BLaER1 (cell line): ENCODE results near the gene FAR2.
"Not testable (repeated sequence)": the region's sequence is repeated elsewhere in the genome, so short reads cannot be mapped to it uniquely, and the experiment has no call there.

Experiments
- H3K27ac ChIP-seq: shearing (Covaris generic); formaldehyde crosslinking; 2 replicates; pipeline ENCODE4 v1.8.1; 2022
- H3K27me3 ChIP-seq: shearing (Covaris generic); formaldehyde crosslinking; 2 replicates; pipeline ENCODE4 v1.8.1; 2022
- H3K36me3 ChIP-seq: shearing (Covaris generic); formaldehyde crosslinking; 2 replicates; pipeline ENCODE4 v1.8.1; 2022
- H3K4me1 ChIP-seq: shearing (Covaris generic); formaldehyde crosslinking; 2 replicates; pipeline ENCODE4 v1.8.1; 2022
- H3K4me2 ChIP-seq: shearing (Covaris generic); formaldehyde crosslinking; 2 replicates; pipeline ENCODE4 v1.8.1; 2022
- H3K4me3 ChIP-seq: shearing (Covaris generic); formaldehyde crosslinking; 2 replicates; pipeline ENCODE4 v1.8.1; 2022
- H3K9ac ChIP-seq: shearing (Covaris generic); formaldehyde crosslinking; 2 replicates; pipeline ENCODE4 v1.8.1; 2022
- H3K9me3 ChIP-seq: shearing (Covaris generic); formaldehyde crosslinking; 2 replicates; pipeline ENCODE4 v1.8.1; 2022
- H4K20me1 ChIP-seq: shearing (Covaris generic); formaldehyde crosslinking; 2 replicates; pipeline ENCODE4 v1.8.1; 2022
- Cebpa-rat ChIP-seq: shearing (Covaris generic); IDR thresholded peaks from 2 replicates; pipeline ENCODE4 v1.8.1; 2022

FAR2 gene

GRCh38 chr12:29133181-29133580, 15.9 kb upstream of the FAR2 start:
- H3K9me3 ChIP-seq = peaks cover 6% of the 10 kb centered on the region; the same call in 1 of the 2 replicates
- no peaks in the 10 kb centered on the region for H3K4me1 ChIP-seq
- no peak overlapping the region for H3K9ac ChIP-seq
- H4K20me1 ChIP-seq = no peaks in the 10 kb centered on the region
- H3K4me3 ChIP-seq = no peak overlapping the region
- H3K27ac ChIP-seq = no peak overlapping the region
- no peak overlapping the region for H3K4me2 ChIP-seq
- TF ChIP-seq Cebpa-rat = no peak
- H3K36me3 ChIP-seq = no peaks in the 10 kb centered on the region
- H3K27me3 ChIP-seq = no peaks in the 10 kb centered on the region

- no peak overlapping the region for H3K27ac ChIP-seq
- TF ChIP-seq Cebpa-rat = no peak
- H3K4me1 ChIP-seq = no peaks in the 10 kb centered on the region
- H3K27me3 ChIP-seq = no peaks in the 10 kb centered on the region
- no peak overlapping the region for H3K9ac ChIP-seq
- no peak overlapping the region for H3K4me3 ChIP-seq
- H3K9me3 ChIP-seq = peaks cover 6% of the 10 kb centered on the region; the same call in 1 of the 2 replicates
- no peaks in the 10 kb centered on the region for H3K36me3 ChIP-seq
- no peaks in the 10 kb centered on the region for H4K20me1 ChIP-seq
- H3K4me2 ChIP-seq = no peak overlapping the region
Observed at GRCh38 chr12:29133680-29134079, 15.4 kb upstream of the FAR2 start.

DNA sequence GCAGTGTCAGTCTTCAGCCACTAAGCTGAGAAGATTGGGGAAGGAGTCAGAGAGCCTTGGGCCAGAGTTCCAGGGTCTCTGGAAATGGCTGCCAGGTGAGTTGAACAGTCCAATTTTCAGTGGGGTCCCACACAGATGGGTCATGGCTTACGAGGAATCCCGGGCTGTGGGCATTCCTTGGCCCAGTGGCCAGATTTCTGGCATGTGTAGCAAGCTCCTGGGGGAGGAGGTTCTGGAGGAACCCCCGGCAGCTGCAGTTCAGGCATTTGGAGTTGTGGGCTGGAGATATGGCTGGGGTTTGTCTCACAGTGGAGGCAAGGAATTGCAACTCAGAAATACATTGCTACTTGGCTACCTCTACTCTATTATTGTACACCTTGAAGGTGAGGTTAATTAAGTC, 10.8 kb upstream of the FAR2 start:
- not testable (repeated sequence) for H3K36me3 ChIP-seq, H3K4me2 ChIP-seq, H3K27me3 ChIP-seq, H3K9ac ChIP-seq, H3K4me1 ChIP-seq, H3K4me3 ChIP-seq, H4K20me1 ChIP-seq, H3K27ac ChIP-seq
- H3K9me3 ChIP-seq = peaks cover 23% of the 10 kb centered on the region

DNA sequence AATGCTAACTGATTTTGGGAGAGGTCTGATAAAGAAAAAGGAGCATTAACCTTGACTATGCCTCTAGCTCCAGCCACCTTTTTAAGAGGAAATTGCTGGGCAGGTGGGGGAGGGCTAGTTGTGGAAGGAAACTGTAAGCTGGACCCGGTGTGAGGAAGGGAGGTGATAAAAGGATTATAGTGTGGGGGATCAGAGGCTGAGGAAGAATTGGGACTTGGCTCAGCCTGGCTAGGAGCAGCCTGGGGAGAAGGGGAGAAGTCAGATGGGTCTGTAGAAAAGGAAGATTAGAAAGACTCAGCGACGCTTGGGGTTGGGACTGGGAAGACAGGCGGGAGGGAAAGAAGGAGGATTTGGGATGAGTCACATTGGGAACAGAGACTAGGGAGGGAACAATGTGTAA, 10.2 kb upstream of the FAR2 start:
- not testable (repeated sequence) for H3K27ac ChIP-seq, H3K4me1 ChIP-seq, H4K20me1 ChIP-seq, H3K4me3 ChIP-seq, H3K36me3 ChIP-seq, H3K9ac ChIP-seq, H3K4me2 ChIP-seq, H3K27me3 ChIP-seq
- peaks cover 18% of the 10 kb centered on the region for H3K9me3 ChIP-seq

DNA sequence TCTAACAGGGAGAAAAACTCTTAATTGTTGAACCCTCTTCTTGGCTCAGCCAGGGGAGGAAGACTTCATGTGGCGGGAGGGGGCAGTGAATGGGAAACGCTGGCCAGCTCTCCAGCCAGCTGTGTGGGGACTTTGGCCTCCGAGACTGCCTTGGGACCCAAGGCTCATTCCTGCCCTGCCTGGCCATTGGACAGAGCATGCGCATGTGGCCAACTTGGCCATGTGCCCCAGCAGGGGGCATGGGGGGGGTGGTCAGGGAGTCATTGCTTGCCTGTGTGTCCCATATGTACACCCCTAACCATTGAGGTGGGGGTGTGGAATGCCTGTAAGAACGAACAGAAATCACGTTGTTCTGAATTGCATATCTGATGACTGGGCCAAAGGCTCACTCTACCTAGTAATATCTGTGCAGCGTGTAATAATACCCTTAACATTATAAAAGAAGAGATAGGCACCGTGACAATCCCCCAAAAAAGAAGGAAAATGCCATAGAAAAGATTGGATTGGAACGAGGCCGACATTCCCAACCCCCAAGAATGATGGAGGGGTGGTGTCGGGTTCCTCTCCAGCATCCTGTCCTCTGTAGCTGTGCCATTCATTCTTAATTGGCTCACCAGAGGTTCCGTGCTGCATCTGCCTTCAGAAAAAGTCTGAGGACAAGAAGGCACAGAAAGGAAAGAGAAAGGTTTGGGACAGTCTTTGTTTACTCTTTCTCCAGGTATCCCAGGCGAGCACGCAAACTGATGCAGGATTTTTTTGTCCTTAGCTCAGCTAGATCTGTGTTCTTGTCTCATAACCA, 3.5 kb upstream of the FAR2 start:
- no peak for TF ChIP-seq Cebpa-rat
- H4K20me1 ChIP-seq = no peaks in the 10 kb centered on the region
- no peak overlapping the region for H3K9ac ChIP-seq
- no peak overlapping the region for H3K4me2 ChIP-seq
- no peaks in the 10 kb centered on the region for H3K36me3 ChIP-seq
- H3K4me3 ChIP-seq = no peak overlapping the region
- H3K27me3 ChIP-seq = no peaks in the 10 kb centered on the region
- no peak overlapping the region for H3K27ac ChIP-seq
- peaks cover 21% of the 10 kb centered on the region for H3K9me3 ChIP-seq
- H3K4me1 ChIP-seq = peaks cover 17% of the 10 kb centered on the region

DNA sequence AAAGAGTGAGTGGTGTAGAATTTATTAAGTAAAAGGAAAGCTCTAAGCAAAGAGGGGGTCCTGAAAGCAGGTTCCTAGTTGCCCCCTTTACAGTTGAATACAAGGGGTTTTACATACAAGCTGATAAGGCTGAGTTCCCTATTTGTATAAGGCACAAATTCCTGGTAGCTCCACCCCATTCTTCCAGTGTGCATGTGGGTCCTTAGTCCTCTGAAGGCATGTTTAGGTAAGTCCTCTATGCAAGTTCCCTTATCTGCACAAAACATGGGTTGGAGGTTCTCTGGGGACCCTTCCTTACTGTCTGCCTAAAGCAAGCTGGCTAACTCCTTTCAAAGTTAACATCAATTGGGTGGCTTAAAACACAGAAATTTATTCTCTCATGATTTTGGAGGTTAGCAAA, 2.9 kb upstream of the FAR2 start:
- Histone ChIP-seq H3K27me3 (no peaks in the 10 kb centered on the region), H3K27ac (no peak overlapping the region), H3K9me3 (peaks cover 14% of the 10 kb centered on the region), H3K4me3 (no peak overlapping the region), H3K4me2 (no peak overlapping the region), H3K36me3 (no peaks in the 10 kb centered on the region), H3K4me1 (peaks cover 23% of the 10 kb centered on the region), H4K20me1 (no peaks in the 10 kb centered on the region), H3K9ac (no peak overlapping the region)
- no peak for TF ChIP-seq Cebpa-rat

DNA sequence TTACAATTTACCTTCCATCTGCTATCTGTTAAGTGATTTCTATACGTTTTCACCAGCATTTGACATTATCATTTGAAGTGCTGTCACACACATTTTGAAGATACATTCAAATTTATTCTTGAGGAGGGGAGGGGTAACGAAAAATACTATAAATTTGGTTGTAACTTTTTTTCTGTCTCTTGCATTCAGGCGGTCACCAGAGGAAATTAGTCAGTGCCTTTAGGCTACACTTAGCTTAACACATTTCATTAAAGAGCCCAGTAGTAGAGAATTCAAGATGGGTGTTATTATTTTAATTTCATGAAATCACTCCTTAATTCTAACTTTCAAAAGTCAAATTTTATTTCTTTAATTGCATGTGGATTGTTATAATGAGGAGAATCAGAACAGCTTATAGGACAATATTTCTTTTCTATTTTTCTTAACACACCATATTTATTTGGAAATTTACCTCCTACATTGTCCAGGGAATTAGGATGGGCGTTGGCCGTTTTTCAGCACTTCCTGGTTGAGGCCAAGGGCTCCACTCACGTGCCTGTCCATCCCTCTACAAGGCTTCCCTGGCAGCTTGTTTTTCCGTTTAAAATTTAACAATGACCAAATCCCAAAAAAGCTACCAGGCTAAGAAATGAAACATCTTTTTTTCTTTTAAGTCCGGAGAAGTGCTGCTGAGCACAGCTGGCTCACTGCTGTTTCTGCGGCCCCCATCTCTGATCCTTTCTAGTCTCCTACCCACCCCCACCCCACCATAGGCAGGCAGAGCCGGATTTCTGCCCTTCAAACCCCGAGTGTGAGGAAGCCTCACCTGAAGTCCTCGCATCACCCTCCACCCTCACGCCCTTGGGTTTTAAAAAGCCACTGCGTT, 1.1 kb upstream of the FAR2 start:
- Histone ChIP-seq H3K27me3 (no peaks in the 10 kb centered on the region), H3K4me1 (peaks cover 41% of the 10 kb centered on the region), H3K4me3 (peak overlapping the region; percentile 86), H3K36me3 (no peaks in the 10 kb centered on the region), H3K4me2 (peak overlapping the region; percentile 96), H4K20me1 (no peaks in the 10 kb centered on the region), H3K9ac (peak overlapping the region; percentile 89), H3K27ac (peak overlapping the region; percentile 93), H3K9me3 (peaks cover 11% of the 10 kb centered on the region; the same call in 1 of the 2 replicates)
- no peak for TF ChIP-seq Cebpa-rat

DNA sequence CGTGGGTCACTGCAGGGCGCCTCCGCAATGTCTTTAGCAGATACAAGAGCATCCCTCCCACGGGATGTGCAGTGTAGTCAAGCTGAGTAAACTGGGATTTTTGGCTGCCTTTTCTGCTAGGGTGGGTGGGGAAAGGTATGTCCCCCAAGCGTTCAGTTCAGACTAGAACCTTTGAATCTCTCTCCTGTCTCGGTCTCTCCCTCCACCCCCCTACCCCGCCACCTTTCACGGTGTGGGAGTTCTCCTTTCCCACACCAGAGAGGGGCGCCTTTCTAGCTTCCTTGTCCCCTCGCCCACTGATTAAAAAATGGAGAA, 525 bp upstream of the FAR2 start:
- Histone ChIP-seq H3K4me2 (peak overlapping the region; percentile 96), H3K27me3 (no peaks in the 10 kb centered on the region), H3K9ac (peak overlapping the region; percentile 89), H3K4me1 (peaks cover 47% of the 10 kb centered on the region), H3K4me3 (peak overlapping the region; percentile 86), H3K36me3 (no peaks in the 10 kb centered on the region), H4K20me1 (no peaks in the 10 kb centered on the region), H3K27ac (peak overlapping the region; percentile 93), H3K9me3 (peaks cover 11% of the 10 kb centered on the region; the same call in 1 of the 2 replicates)
- TF ChIP-seq Cebpa-rat = no peak

GRCh38 chr12:29149691-29150281, 708 bp downstream of the FAR2 start:
- Histone ChIP-seq H3K9me3 (peaks cover 11% of the 10 kb centered on the region; the same call in 1 of the 2 replicates), H3K27ac (peak overlapping the region; percentile 93), H3K9ac (peak overlapping the region; percentile 89)

GRCh38 chr12:29150462-29150861, 1.4 kb downstream of the FAR2 start:
- Histone ChIP-seq H3K4me3 (peak overlapping the region; percentile 86), H3K27ac (no peak overlapping the region), H3K4me2 (peak overlapping the region; percentile 96), H4K20me1 (no peaks in the 10 kb centered on the region), H3K9me3 (peaks cover 6% of the 10 kb centered on the region; the same call in 1 of the 2 replicates), H3K4me1 (peaks cover 66% of the 10 kb centered on the region), H3K36me3 (no peaks in the 10 kb centered on the region), H3K9ac (peak overlapping the region; percentile 89; the same call in 1 of the 2 replicates), H3K27me3 (no peaks in the 10 kb centered on the region)
- no peak for TF ChIP-seq Cebpa-rat

More at GRCh38 chr12:29149691-29150281, 708 bp downstream of the FAR2 start:
- peaks cover 59% of the 10 kb centered on the region for H3K4me1 ChIP-seq
- H3K36me3 ChIP-seq = no peaks in the 10 kb centered on the region
- no peaks in the 10 kb centered on the region for H4K20me1 ChIP-seq
- H3K4me2 ChIP-seq = peak overlapping the region; percentile 96
- H3K27me3 ChIP-seq = no peaks in the 10 kb centered on the region
- no peak for TF ChIP-seq Cebpa-rat
- peak overlapping the region; percentile 86 for H3K4me3 ChIP-seq
